HEK293 (cell line): ENCODE measurements around the gene LUC7L2.

Experiments
- CTCF ChIA-PET: fragments of 350-600 bp; formaldehyde crosslinking; extraction: SDS; loops from one replicate; lab custom pipeline; 2021; ENCODE audit warnings: antibody characterized with exemption; lab: Yijun Ruan, JAX
- POLR2A ChIA-PET: fragments of 300-600 bp; formaldehyde crosslinking; extraction: SDS; loops from one replicate; lab custom pipeline; 2020; ENCODE audit warnings: antibody characterized with exemption, inconsistent platforms; lab: Yijun Ruan, JAX
- H3K27ac ChIP-seq: fragments of 200-500 bp; sonication (Bioruptor generic); 2 replicates; pipeline ENCODE4 v1.5.1; 2014; ENCODE audit warnings: low read depth, low read length, control low read depth, inconsistent platforms; ENCODE audit errors: extremely low read depth
- H3K36me3 ChIP-seq, 2 experiments: fragments of 200-500 bp in 1 of 2; sonication (Bioruptor generic) in 1 of 2; 1 replicate in 1 of 2; 2 replicates in 1 of 2; pipeline ENCODE4 v1.5.1; 2014 to 2017; ENCODE audit warnings: inconsistent platforms in 2 of 2, low read length in 2 of 2; ENCODE audit not compliant: control insufficient read depth in 2 of 2, insufficient read depth in 1 of 2
- H3K4me1 ChIP-seq: fragments of 200-500 bp; sonication (Bioruptor generic); 2 replicates; pipeline ENCODE4 v1.5.1; 2014; ENCODE audit warnings: mild to moderate bottlenecking, low read length, inconsistent platforms; ENCODE audit not compliant: control insufficient read depth, insufficient read depth
- H3K4me3 ChIP-seq: 2 replicates; pipeline ENCODE4 v1.5.1; 2011; ENCODE audit warnings: low read depth, mild to moderate bottlenecking, control low read depth, low read length, moderate library complexity
- H3K9me3 ChIP-seq: fragments of 200-500 bp; sonication (Bioruptor generic); 2 replicates; pipeline ENCODE4 v1.5.1; 2014; ENCODE audit warnings: low read depth, low read length, inconsistent platforms; ENCODE audit not compliant: control insufficient read depth, insufficient read depth
- GFI1B ChIP-seq: fragments of 450-650 bp; formaldehyde crosslinking; IDR thresholded peaks from 2 replicates; pipeline ENCODE4 v1.5.1; 2016; ENCODE audit warnings: missing biosample characterization, missing genetic modification characterization
- REPIN1 ChIP-seq: fragments of 450-650 bp; formaldehyde crosslinking; IDR thresholded peaks from 2 replicates; pipeline ENCODE4 v1.5.1; 2017; ENCODE audit warnings: missing biosample characterization, missing genetic modification characterization, low read depth
- TCF7L2 ChIP-seq: IDR thresholded peaks from 2 replicates; pipeline ENCODE4 v1.6.1; 2011; ENCODE audit warnings: low read depth, mild to moderate bottlenecking, inconsistent platforms, low read length, moderate library complexity, borderline replicate concordance
- TRIM28 ChIP-seq: IDR thresholded peaks from 2 replicates; pipeline ENCODE4 v1.6.1; 2011; ENCODE audit warnings: low read length, control low read depth, borderline replicate concordance
- ZBTB20 ChIP-seq: fragments of 450-650 bp; formaldehyde crosslinking; IDR thresholded peaks from 2 replicates; pipeline ENCODE4 v1.5.1; 2016; ENCODE audit warnings: missing biosample characterization, missing genetic modification characterization
- ZEB2 ChIP-seq: fragments of 450-650 bp; formaldehyde crosslinking; IDR thresholded peaks from 2 replicates; pipeline ENCODE4 v1.5.1; 2016; ENCODE audit warnings: missing biosample characterization, missing genetic modification characterization
- ZNF121 ChIP-seq: fragments of 450-650 bp; formaldehyde crosslinking; IDR thresholded peaks from 2 replicates; pipeline ENCODE4 v1.5.1; 2016; ENCODE audit warnings: missing biosample characterization, missing genetic modification characterization
- ZNF157 ChIP-seq: fragments of 450-650 bp; formaldehyde crosslinking; IDR thresholded peaks from 2 replicates; pipeline ENCODE4 v1.5.1; 2016; ENCODE audit warnings: missing biosample characterization, missing genetic modification characterization
- ZNF175 ChIP-seq: fragments of 450-650 bp; formaldehyde crosslinking; IDR thresholded peaks from 2 replicates; pipeline ENCODE4 v1.5.1; 2016; ENCODE audit warnings: missing biosample characterization, missing genetic modification characterization
- ZNF302 ChIP-seq: fragments of 450-650 bp; formaldehyde crosslinking; IDR thresholded peaks from 2 replicates; pipeline ENCODE4 v1.5.1; 2016; ENCODE audit warnings: missing biosample characterization, missing genetic modification characterization, low read depth
- ZNF350 ChIP-seq: fragments of 450-650 bp; formaldehyde crosslinking; IDR thresholded peaks from 2 replicates; pipeline ENCODE4 v1.5.0; 2017; ENCODE audit warnings: missing biosample characterization, mild to moderate bottlenecking, missing genetic modification characterization
- ZNF404 ChIP-seq: fragments of 450-650 bp; formaldehyde crosslinking; IDR thresholded peaks from 2 replicates; pipeline ENCODE4 v1.5.1; 2017; ENCODE audit warnings: missing biosample characterization, missing genetic modification characterization
- ZNF423 ChIP-seq: fragments of 450-650 bp; formaldehyde crosslinking; IDR thresholded peaks from 2 replicates; pipeline ENCODE4 v1.5.1; 2016; ENCODE audit warnings: missing biosample characterization, missing genetic modification characterization
- ZNF449 ChIP-seq: fragments of 450-650 bp; formaldehyde crosslinking; IDR thresholded peaks from 2 replicates; pipeline ENCODE4 v1.5.1; 2017; ENCODE audit warnings: missing biosample characterization, mild to moderate bottlenecking, missing genetic modification characterization, moderate library complexity
- ZNF510 ChIP-seq: fragments of 450-650 bp; formaldehyde crosslinking; IDR thresholded peaks from 2 replicates; pipeline ENCODE4 v1.5.1; 2018; ENCODE audit warnings: mild to moderate bottlenecking, missing genetic modification characterization, missing biosample characterization; ENCODE audit not compliant: insufficient replicate concordance
- ZNF629 ChIP-seq: fragments of 450-650 bp; formaldehyde crosslinking; IDR thresholded peaks from 2 replicates; pipeline ENCODE4 v1.5.1; 2017; ENCODE audit warnings: missing biosample characterization, missing genetic modification characterization
- ZNF639 ChIP-seq: fragments of 450-650 bp; formaldehyde crosslinking; IDR thresholded peaks from 2 replicates; pipeline ENCODE4 v1.5.1; 2016; ENCODE audit warnings: missing biosample characterization, missing genetic modification characterization
- ZNF660 ChIP-seq: fragments of 450-650 bp; IDR thresholded peaks from 2 replicates; pipeline ENCODE4 v1.5.1; 2018; ENCODE audit warnings: missing biosample characterization, mild to moderate bottlenecking, missing genetic modification characterization

The LUC7L2 gene

GRCh38 chr7:139389774-139390173 is 30.1 kb downstream of the LUC7L2 start:
- POLR2A ChIA-PET, result interaction anchor here (0.6 to 1.0 kb wide), 2 partner anchors 9 to 485 kb away, joined by 3 read pairs; no protein-coding TSS in a partner anchor
- TF ChIP-seq REPIN1 (tag by site-specific recombination) (no peak), ZNF510 (tag by site-specific recombination) (no peak), ZNF423 (tag by site-specific recombination) (no peak), ZNF175 (tag by site-specific recombination) (no peak), ZBTB20 (tag by site-specific recombination) (no peak), GFI1B (tag by site-specific recombination) (no peak), ZNF121 (tag by site-specific recombination) (peak; percentile 91), ZEB2 (tag by site-specific recombination) (no peak)

DNA sequence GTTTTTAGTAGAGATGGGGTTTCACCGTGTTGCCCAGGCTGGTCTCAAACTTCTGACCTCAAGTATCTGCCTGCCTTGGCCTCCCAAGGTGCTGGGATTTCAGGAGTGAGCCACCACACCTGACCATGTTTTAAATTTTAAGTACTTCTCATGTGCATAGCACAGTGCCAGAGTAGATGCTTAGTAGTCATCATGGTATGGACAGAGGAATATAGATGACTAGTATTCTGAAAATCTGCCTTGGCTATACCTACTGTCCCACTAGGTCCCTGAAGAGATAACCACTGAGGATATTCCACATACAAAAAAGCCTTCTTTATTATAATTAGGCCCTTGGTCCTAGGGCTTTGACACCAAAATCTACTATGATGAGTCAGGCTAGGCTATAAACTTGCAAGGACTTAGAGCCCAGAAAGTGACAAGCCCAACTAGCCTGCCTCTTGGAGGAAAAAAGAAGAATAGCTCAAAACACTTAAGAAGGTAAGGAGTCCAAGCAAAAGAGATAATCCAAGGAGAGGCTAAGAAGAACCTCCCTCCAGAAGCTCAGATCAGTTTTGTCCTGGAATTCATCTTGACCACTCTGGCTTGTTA is 34.0 kb downstream of the LUC7L2 start:
- no peak overlapping the region for H3K27ac ChIP-seq
- no peaks in the 10 kb centered on the region for H3K9me3 ChIP-seq
- ChIA-PET POLR2A (no interaction called here), CTCF (interaction anchor here (0.6 kb wide), 1 partner anchor 323 kb away, joined by 4 read pairs; no protein-coding TSS in a partner anchor)
- no peak overlapping the region for H3K4me3 ChIP-seq
- peaks cover 7 to 80% of the 10 kb centered on the region in 2 experiments for H3K36me3 ChIP-seq
- TF ChIP-seq TCF7L2 (no peak), ZNF350 (tag by site-specific recombination) (no peak), ZNF449 (peak; percentile 89), ZEB2 (tag by site-specific recombination) (no peak)
- no peaks in the 10 kb centered on the region for H3K4me1 ChIP-seq

More at GRCh38 chr7:139389774-139390173, 30.1 kb downstream of the LUC7L2 start:
- Histone ChIP-seq H3K4me1 (no peaks in the 10 kb centered on the region), H3K9me3 (no peaks in the 10 kb centered on the region), H3K27ac (no peak overlapping the region), H3K36me3 (peaks cover 23 to 86% of the 10 kb centered on the region in 2 experiments; a peak in 2 of 3 replicates), H3K4me3 (no peak overlapping the region)
- CTCF ChIA-PET, result interaction anchor here (2.6 kb wide), 1 partner anchor 45 kb away, joined by 10 read pairs; no protein-coding TSS in a partner anchor

- no peaks in the 10 kb centered on the region for H3K9me3 ChIP-seq
- H3K36me3 ChIP-seq, result peaks cover 7 to 77% of the 10 kb centered on the region in 2 experiments
- TF ChIP-seq ZNF629, result no peak
- TF ChIP-seq ZNF639 (tag by site-specific recombination), result no peak
- TF ChIP-seq ZBTB20 (tag by site-specific recombination), result no peak
- no peak for TF ChIP-seq ZNF157 (tag by site-specific recombination)
- TF ChIP-seq ZNF302 (tag by site-specific recombination), result no peak
- no peak for TF ChIP-seq ZNF404 (tag by site-specific recombination)
- no peak for TF ChIP-seq TRIM28
- TF ChIP-seq ZNF660 (tag by site-specific recombination), result no peak
- TF ChIP-seq, all 188 proteins: peak for 0
- ChIA-PET POLR2A (no interaction called here), CTCF (interaction anchor here (1.2 kb wide), 1 partner anchor 251 kb away, joined by 3 read pairs; no protein-coding TSS in a partner anchor)
- H3K4me3 ChIP-seq, result no peak overlapping the region
- H3K4me1 ChIP-seq, result no peaks in the 10 kb centered on the region
- no peak overlapping the region for H3K27ac ChIP-seq
Observed at GRCh38 chr7:139394540-139394939, 34.8 kb downstream of the LUC7L2 start.
